Gastroesophageal sphincter (tissue), 3 donors: ENCODE measurements around the gene CDH23.

Source experiments
- CTCF ChIP-seq, 4 experiments: fragments of 200-600 bp in 2 of 4; fragments of 450-650 bp in 2 of 4; sonication (generic) in 1 of 4; IDR thresholded peaks; one replicate each; pipeline ENCODE4 v1.5.1; 2017 to 2019; ENCODE audit warnings: antibody characterized with exemption in 4 of 4, mild to moderate bottlenecking in 2 of 4, moderate library complexity in 2 of 4
- EP300 ChIP-seq: sonication (generic); formaldehyde crosslinking; IDR thresholded peaks from one replicate; pipeline ENCODE4 v1.6.1; 2017; ENCODE audit warnings: antibody characterized with exemption, mild to moderate bottlenecking
- POLR2A ChIP-seq, 2 donors: fragments of 450-650 bp; IDR thresholded peaks; one replicate each; pipeline ENCODE4 v1.6.1; 2017; ENCODE audit warnings: antibody characterized with exemption in 2 of 2, mild to moderate bottlenecking in 2 of 2, moderate library complexity in 1 of 2
- POLR2AphosphoS5 ChIP-seq: sonication (generic); formaldehyde crosslinking; IDR thresholded peaks from one replicate; pipeline ENCODE4 v1.6.1; 2017; ENCODE audit warnings: antibody characterized with exemption

GRCh38 chr10:71796749-71797405 lies 400.2 kb downstream of the CDH23 start:
- no peak for TF ChIP-seq EP300
- no peak for TF ChIP-seq POLR2AphosphoS5
- TF ChIP-seq CTCF (IDR thresholded peaks at IDR 0.05) = no peak
- TF ChIP-seq POLR2A (IDR thresholded peaks at IDR 0.05) = no peak
